Measurements from ENCODE around the gene OR5A1.

The OR5A1 gene

GRCh38 chr11:59480359-59480758 lies 44.1 kb downstream of the OR5A1 start:
- no peak for FAIRE-seq

Measured in TTC549 (cell line).